ENCODE results near the gene IGF2BP1.
"Not testable (repeated sequence)": the region's sequence is repeated elsewhere in the genome, so short reads cannot be mapped to it uniquely, and the experiment has no call there.

IGF2BP1 gene

DNA sequence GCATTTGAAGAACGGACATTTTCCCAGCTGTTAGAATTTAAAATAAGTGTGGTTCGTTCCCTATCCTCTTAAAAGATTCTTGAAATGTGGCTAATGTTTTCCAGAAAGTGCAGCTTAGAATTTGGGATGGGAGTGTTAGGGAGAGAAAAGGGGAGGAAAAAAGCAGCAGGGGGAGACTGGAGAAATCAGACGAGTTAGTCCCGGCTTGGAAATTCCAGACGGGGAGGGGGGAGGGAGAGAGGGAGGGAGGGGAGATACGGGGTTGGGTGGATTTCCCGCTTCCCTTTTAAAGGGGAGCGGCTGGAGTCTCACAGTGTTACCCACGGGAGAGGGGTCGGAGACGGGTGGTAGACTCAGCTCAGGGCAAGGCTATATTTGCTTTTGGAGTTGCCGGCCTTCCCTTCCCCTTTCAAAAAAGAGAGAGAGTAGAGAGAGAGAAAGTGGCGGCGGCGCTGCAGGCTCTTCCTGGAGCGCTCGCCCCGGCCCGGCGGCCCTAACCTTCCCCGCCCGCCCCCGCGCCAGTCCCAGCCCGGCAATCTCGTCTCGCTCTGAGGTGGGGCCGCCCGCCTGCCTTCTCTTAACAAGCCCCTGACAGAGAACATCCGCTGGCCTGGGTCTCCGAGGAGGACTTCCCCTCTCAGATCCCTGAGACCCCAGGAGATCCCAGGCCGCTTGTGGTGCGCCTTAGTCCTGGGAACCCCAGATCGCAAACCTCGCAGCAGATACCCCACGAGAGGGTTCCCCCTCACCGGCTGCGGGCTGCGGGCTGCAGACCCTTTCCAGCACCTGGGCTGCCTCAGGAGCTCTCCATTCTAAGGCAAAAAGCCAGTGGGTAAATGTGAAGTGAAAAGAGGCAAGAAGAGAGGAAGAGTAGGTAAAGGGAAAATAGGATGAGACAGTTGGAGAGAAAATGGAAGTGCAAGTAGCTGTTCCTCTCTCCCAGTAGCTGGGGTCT, 6.6 kb downstream of the IGF2BP1 start:
- no peak overlapping the region for H3K4me3 Mint-ChIP-seq
- H3K9me3 Mint-ChIP-seq (ENCODE audit: low read depth), result no peaks in the 10 kb centered on the region
- no peak overlapping the region for H3K27ac Mint-ChIP-seq
- peaks cover 57% of the 10 kb centered on the region for H3K27me3 Mint-ChIP-seq
- peaks cover 3% of the 10 kb centered on the region for H3K36me3 Mint-ChIP-seq
- peaks cover 8% of the 10 kb centered on the region for H3K4me1 Mint-ChIP-seq (ENCODE audit: low read depth)

DNA sequence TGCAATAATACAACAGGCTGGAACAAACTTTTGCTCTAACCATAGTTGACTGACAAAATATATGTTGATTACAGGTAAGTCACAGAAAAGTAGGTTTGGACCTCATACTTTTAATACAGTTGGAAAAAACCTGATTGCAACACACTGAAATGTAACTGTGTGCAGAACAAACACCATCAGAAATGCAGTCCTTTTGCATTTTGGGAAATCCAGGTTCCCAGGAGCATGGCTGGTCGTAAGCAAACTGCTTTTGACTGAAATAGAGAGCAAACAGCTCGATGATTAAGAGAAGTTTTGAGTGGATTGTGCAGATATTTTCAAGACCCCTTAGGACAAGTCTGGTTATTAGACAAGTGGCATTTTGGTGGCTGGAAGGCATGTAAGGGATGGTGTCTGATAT, 8.0 kb downstream of the IGF2BP1 start:
- Mint-ChIP-seq H3K4me3 (no peak overlapping the region), H3K4me1 (ENCODE audit: low read depth) (peaks cover 5% of the 10 kb centered on the region), H3K27me3 (peaks cover 49% of the 10 kb centered on the region), H3K9me3 (ENCODE audit: low read depth) (no peaks in the 10 kb centered on the region), H3K27ac (no peak overlapping the region), H3K36me3 (peaks cover 2% of the 10 kb centered on the region)

DNA sequence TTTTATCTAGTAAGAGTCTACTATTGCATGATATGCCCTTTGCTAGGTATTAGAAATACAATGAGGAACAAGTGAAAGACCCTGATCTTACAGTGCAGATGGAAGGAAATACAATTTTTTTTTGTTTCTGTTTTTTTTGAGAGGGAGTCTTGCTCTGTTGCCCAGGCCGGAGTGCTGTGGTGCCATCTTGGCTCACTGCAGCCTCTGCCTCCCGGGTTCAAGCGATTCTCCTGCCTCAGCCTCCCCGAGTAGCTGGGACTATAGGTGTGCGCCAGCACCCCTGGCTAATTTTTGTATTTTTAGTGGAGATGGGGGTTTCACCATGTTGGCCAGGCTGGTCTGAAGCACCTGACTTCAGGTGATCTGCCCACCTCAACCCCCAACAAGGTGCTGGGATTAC, 11.7 kb downstream of the IGF2BP1 start:
- H3K36me3 Mint-ChIP-seq, result not testable (repeated sequence)

DNA sequence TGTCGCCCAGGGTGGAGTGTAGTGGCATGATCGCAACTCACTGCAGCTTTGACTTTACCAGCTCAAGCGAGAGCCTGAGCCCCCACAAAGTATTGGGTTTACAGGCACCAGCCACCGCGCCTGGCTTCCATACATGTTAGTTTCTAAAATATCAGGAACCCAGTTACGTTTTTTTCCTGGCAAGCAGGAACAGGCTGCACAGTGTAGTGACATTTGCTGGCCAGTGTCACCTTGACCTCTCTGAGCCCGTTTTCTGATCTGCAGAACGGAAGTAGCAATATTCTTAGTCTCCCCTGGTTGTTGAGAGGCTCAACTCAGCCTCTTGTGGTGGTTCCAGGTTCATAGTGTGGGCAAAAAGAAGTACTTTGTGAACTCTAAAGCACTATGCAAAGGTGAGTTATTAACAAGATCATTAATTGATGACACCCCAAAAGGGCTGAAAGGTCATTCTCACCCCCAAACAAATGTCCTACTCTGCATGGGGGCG, 15.6 kb downstream of the IGF2BP1 start:
- Mint-ChIP-seq H3K27me3 (peaks cover 27% of the 10 kb centered on the region), H3K9me3 (ENCODE audit: low read depth) (no peaks in the 10 kb centered on the region), H3K4me1 (ENCODE audit: low read depth) (peaks cover 2% of the 10 kb centered on the region), H3K4me3 (no peak overlapping the region), H3K27ac (no peak overlapping the region), H3K36me3 (no peaks in the 10 kb centered on the region)

More for the DNA sequence above, 11.7 kb downstream of the IGF2BP1 start:
- not testable (repeated sequence) for H3K9me3 Mint-ChIP-seq (ENCODE audit: low read depth); H3K27ac Mint-ChIP-seq; H3K4me1 Mint-ChIP-seq (ENCODE audit: low read depth); H3K4me3 Mint-ChIP-seq
- H3K27me3 Mint-ChIP-seq, result peaks cover 40% of the 10 kb centered on the region

DNA sequence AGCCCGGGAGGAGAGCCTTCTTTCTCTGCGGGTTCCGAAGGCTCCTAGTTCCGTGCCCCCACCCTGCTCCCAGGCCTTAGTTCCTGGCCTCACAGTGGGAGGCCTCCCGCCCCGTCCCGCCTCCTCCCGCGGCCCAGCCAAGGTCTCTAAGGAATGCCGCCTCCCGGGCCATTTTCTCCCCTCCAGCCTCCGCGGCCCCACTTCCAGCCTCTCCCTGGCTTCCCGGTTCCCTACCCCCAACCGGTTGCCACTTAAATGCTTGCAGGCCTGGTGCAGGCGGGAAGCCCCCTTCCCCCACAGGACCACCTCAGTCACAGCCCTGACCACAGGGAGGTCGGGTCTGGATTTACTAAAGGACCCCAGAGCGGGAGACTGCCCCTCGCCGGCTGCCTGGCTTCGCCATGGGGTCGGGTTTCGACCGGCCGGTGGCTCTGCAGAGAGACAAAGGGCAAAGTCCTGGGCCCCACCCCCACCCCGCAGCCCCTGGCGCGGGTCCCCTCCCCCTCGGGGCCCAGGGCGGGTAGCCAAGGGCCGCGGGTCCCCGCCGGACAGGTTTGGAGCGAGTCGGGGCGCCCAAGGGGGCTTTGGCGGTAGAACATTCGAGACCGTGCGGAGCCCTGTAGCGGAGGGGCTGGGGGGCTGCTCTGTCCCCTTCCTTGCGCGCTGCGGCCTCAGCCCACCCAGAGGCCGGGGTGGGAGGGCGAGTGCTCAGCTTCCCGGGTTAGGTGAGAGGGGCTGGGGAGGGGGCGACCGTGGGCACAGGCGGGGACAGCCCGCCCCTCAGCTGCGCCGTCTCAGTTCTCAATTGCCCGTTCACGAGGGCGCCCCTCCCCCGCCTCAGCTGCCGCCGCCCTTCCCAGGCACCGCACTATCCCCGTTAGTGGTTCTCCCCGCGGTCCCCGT, 16.4 kb downstream of the IGF2BP1 start:
- Mint-ChIP-seq H3K36me3 (no peaks in the 10 kb centered on the region), H3K9me3 (ENCODE audit: low read depth) (no peaks in the 10 kb centered on the region), H3K4me1 (ENCODE audit: low read depth) (peaks cover 2% of the 10 kb centered on the region), H3K4me3 (no peak overlapping the region), H3K27me3 (peaks cover 28% of the 10 kb centered on the region), H3K27ac (no peak overlapping the region)

DNA sequence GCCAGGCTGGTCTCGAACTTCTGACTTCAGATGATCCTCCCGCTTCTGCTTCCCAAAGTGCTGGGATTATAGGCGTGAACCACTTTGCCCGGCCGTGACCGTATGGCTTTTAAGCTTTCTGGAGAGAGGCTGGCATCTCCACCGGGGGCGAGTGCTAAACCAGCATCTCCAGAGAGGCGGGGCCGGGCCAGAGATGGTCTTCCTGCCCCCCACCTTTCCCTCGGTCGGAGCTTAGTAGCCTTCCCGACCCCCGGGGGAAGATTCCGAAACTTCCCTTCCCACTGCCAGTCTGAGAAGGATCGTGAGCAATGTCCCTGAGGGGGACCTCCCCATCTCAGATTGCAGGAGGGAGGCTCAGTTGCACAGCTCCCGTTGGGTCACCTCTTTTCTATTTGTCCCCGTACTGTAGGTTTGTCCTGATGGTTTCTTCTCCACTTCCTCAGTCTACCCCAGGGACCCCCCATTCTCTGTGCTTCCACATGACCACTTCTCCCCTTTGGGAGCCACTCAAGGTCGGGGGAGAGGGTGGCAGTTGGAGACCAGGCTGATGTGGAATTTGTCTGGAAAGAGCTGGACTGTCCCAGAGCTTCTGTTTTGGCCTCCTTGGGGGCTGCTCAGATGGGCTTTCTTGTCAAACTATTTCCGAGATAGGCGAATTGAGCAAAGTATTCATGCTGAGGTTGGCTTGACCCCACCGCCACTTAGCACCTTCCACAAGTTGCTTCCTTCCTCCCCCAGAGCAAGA, 18.2 kb downstream of the IGF2BP1 start:
- Mint-ChIP-seq H3K9me3 (ENCODE audit: low read depth) (no peaks in the 10 kb centered on the region), H3K4me3 (no peak overlapping the region), H3K4me1 (ENCODE audit: low read depth) (peaks cover 2% of the 10 kb centered on the region), H3K27ac (no peak overlapping the region), H3K36me3 (no peaks in the 10 kb centered on the region), H3K27me3 (peaks cover 25% of the 10 kb centered on the region)

DNA sequence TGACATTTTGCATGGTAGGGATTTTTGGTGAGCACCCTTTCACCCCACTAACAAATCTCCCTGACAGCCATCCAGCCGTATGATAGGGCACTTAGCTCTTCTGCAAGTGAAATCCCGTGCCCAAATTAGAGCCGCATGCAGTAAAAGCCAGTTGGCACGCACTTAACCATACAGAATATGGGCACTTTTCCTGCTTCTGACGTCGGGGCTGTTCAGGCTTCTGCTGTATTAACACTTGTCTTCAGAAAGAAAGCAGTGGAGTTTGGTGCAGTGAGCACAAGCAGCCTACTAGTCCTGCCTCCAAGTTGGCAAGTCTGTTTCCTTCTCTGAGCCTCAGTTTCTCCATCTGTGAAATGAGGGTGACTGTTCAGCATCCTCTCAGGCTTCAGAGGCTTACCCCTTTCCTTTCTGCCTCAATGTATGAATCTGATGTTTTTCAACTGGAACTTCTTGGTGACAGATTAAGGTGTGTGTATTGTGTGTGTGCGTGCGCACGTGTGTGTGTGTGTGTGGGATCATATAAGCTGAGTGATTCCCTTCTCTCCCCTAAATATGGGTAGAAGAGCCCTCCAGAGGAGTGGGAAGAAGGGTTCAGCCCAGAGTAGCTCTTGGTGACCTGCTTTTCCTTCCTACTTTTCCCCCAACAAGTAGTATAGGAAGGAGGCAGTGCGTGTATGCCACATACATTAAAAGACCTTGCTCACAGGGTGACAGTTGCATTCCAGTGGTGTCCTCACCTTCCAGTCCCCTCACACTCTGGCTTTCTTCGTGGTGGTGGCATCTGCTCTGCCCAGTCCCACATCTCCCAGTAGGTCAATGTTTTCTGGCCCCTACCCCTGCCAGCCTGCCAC, 19.0 kb downstream of the IGF2BP1 start:
- no peak overlapping the region for H3K27ac Mint-ChIP-seq
- H3K36me3 Mint-ChIP-seq, result no peaks in the 10 kb centered on the region
- H3K27me3 Mint-ChIP-seq, result peaks cover 23% of the 10 kb centered on the region
- no peaks in the 10 kb centered on the region for H3K9me3 Mint-ChIP-seq (ENCODE audit: low read depth)
- no peak overlapping the region for H3K4me3 Mint-ChIP-seq
- H3K4me1 Mint-ChIP-seq (ENCODE audit: low read depth), result peaks cover 2% of the 10 kb centered on the region

DNA sequence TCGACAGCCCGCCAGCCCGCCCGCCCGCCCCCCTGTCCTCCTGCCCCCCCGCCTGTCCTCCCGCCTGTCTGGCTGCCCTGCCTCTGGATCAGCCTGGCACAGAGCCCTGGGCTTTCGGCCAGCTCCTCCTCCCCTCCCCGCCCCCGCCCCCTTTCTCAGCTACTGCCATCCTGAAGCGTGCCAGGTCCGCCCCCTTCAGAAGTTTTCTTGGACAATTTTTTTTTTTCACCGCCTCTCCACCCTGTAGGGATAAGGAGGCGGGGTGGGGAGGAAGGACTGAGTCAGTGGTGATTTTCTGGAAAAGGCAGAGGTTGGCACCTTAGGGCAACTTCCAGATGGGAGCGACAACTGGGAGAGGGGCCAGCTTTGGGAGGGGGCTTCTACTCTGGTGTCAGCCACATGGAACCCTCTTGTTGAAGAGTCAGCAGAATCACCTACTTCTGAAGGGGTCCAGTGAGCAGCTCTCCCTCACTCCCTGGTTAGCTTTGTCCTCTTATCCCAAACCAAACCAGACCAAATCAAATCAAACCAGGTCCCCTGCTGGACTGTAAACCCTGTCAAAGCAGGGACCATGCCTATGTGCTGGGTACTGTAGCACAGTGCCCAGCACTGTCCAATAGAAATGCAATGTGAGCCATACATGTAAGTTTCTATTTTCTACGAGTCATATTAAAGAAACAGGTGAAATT, 19.7 kb downstream of the IGF2BP1 start:
- no peak overlapping the region for H3K4me3 Mint-ChIP-seq
- H3K27me3 Mint-ChIP-seq, result peaks cover 23% of the 10 kb centered on the region
- no peaks in the 10 kb centered on the region for H3K9me3 Mint-ChIP-seq (ENCODE audit: low read depth)
- peaks cover 2% of the 10 kb centered on the region for H3K4me1 Mint-ChIP-seq (ENCODE audit: low read depth)
- H3K27ac Mint-ChIP-seq, result no peak overlapping the region
- H3K36me3 Mint-ChIP-seq, result no peaks in the 10 kb centered on the region

DNA sequence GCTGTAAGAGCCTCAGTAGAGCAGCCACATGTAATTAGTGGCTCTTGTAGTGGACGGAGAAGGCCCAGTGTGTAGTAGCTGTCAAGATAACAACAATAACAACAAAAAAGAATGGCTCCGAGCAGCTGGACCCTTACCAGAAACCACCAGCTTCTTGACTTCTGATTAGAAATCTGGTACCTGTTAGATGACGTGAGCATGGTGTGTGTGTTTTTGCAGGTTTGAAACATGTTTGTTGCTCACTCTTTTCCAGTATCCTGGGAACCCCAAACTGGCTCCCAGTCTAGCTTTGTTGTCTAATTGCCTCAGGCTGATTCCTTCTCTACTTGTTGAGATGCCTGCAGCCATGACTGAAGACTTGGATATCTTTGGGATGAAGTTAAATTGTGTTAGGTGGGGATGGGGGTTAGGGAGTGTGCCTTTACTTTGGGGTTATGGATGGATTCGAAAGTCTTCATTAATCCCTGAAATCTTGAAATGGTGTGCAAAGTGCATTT, 21.0 kb downstream of the IGF2BP1 start:
- no peaks in the 10 kb centered on the region for H3K36me3 Mint-ChIP-seq
- no peak overlapping the region for H3K27ac Mint-ChIP-seq
- peaks cover 22% of the 10 kb centered on the region for H3K27me3 Mint-ChIP-seq
- no peaks in the 10 kb centered on the region for H3K9me3 Mint-ChIP-seq (ENCODE audit: low read depth)
- H3K4me3 Mint-ChIP-seq, result no peak overlapping the region
- H3K4me1 Mint-ChIP-seq (ENCODE audit: low read depth), result peaks cover 2% of the 10 kb centered on the region

DNA sequence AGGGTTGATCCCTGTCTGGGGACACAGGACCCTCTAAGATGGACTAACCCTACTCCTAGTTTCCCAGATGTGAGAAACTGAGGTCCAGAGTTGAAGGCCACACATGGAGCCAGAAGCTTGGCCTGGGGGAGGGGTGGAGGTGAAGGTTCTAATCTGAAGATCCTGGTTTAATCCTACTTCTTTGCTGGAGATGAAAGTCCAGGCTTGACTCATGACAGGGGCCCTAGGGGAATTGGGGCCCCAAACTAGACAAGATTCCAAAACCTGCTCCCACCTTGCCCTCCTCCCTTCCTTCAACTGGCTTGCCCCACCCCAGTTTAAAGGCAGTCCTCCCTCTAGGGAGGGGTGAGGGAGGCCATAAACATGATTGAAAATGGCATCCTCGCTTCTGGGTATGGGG, 21.6 kb downstream of the IGF2BP1 start:
- Mint-ChIP-seq H3K27ac (no peak overlapping the region), H3K9me3 (ENCODE audit: low read depth) (no peaks in the 10 kb centered on the region), H3K4me3 (no peak overlapping the region), H3K36me3 (no peaks in the 10 kb centered on the region), H3K27me3 (peaks cover 22% of the 10 kb centered on the region), H3K4me1 (ENCODE audit: low read depth) (peaks cover 2% of the 10 kb centered on the region)

DNA sequence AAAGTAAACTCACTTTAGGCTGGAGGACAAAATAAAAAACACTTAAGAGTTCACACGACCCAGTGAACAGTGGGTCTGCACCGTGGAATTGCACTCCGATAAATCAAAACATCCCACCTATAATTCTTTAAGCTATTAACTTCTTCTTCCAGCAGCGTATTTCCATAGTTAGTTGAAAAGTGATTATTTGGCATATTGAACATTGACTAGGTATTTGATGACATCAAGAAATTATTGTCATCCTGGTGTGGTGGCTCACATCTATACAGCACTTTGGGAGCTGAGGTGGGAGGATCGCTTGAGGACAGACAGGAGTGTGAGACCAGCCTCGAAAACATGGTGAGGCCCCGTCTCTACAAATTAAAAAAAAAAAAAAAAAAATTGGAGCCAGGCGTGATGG, 23.4 kb downstream of the IGF2BP1 start:
- Mint-ChIP-seq H3K27ac (no peak overlapping the region), H3K36me3 (no peaks in the 10 kb centered on the region), H3K27me3 (peaks cover 21% of the 10 kb centered on the region), H3K4me1 (ENCODE audit: low read depth) (no peaks in the 10 kb centered on the region), H3K4me3 (no peak overlapping the region), H3K9me3 (ENCODE audit: low read depth) (no peaks in the 10 kb centered on the region)

DNA sequence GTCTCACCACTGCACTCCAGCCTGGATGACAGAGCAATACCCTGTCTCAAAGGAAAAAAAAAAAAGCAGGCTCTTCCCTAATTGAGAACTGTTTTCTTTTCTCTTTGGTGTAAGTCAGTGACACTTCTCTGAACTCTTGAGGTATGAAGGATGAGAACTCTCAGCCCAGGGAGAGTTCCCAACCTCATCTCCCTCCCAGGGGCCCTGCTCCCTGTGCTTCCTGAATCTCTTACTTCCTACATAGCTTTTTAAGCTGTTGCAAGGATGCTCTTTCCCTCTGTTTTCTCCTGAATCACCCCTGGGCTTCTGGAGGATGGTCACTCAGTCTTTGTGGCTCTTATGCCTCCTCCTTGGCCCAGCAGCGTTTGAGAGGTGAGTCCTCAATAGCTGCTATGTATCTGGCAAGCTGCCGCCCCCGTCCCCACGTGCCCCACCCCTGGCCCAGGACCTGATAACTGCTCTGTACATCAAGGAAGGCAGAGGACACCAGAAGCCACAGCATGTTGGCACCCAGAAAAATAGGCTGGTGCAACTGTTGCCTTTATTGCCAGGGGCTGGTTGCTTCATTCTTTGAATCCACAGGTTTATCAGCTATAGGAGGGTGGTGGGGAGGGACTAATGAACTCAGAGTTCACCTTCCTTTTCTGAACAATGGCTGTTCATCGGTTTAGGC, 24.0 kb downstream of the IGF2BP1 start:
- Mint-ChIP-seq H3K27ac (no peak overlapping the region), H3K4me1 (ENCODE audit: low read depth) (no peaks in the 10 kb centered on the region), H3K4me3 (no peak overlapping the region)

DNA sequence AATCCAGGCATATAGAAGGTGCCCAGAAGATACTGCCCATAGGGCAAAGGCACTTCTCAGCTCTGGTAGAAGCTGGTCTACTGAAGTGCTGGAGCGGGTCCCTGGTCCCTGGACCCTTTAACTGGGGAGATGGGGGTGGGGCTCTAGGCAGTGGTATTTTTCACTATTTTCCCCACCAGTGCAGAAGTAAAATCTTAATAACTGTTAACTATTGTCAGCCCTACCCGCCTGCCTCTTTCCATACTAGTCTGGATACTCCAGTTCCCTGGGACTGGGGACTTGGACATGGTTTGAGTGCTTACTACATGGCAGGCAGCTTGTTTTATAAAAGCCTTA, 24.6 kb downstream of the IGF2BP1 start:
- H3K4me3 Mint-ChIP-seq, result no peak overlapping the region
- no peaks in the 10 kb centered on the region for H3K36me3 Mint-ChIP-seq
- no peaks in the 10 kb centered on the region for H3K4me1 Mint-ChIP-seq (ENCODE audit: low read depth)
- H3K9me3 Mint-ChIP-seq (ENCODE audit: low read depth), result no peaks in the 10 kb centered on the region
- H3K27me3 Mint-ChIP-seq, result peaks cover 13% of the 10 kb centered on the region
- H3K27ac Mint-ChIP-seq, result no peak overlapping the region

More for the DNA sequence above, 24.0 kb downstream of the IGF2BP1 start:
- Mint-ChIP-seq H3K9me3 (ENCODE audit: low read depth) (no peaks in the 10 kb centered on the region), H3K36me3 (no peaks in the 10 kb centered on the region), H3K27me3 (peaks cover 16% of the 10 kb centered on the region)
